ENCODE measurements around the gene IL10RB. TPM values are rescaled to one million over a fixed set of nuclear protein-coding genes. Genes with fewer than 3 reads are reported as not detected.
"Not testable (repeated sequence)": the region's sequence is repeated elsewhere in the genome, so short reads cannot be mapped to it uniquely, and the experiment has no call there.

Gene IL10RB
- polyA plus RNA-seq (2013, experiment 1 of 2; ENCODE audit: insufficient read length) = 19.6 TPM
- 23.5 TPM for polyA plus RNA-seq (2013, experiment 2 of 2; ENCODE audit: insufficient read length)

DNA sequence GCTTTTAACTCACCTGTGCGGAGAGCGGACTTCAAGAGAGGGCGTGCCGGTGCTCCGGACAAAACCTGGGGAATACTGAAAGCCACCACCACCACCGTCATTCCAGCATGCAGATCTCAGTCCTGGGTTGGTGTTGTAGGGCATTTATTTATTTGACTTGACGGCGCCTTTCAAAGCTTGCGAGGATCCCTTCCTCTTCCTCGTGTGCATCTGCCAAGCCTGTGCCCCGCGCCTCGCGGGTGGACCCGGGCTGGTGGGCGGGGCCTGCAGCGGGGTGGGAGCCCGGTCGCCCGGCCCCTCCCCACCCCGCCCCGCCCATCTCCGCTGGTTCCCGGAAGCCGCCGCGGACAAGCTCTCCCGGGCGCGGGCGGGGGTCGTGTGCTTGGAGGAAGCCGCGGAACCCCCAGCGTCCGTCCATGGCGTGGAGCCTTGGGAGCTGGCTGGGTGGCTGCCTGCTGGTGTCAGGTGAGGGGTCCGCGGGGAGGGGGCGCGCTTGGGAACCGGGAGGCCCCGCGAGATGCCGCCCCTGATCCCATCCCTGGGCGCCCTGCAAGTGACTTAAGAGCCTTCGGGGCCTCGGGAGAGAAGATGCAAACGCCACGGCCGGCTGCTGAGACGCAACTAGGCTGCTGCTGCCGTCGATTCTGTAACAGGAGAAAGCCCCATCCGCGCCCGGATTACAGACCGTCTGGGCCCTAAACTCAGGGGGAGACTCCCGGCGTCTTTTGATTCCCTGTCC lies at the start of gene IL10RB:
Gene IL10RB, plus strand, starts transcription at position 318 of the 739 bp plus-strand sequence. Its CDS starts 99 bp downstream, at position 417.
- DNase-seq = peak; percentile 60

DNA sequence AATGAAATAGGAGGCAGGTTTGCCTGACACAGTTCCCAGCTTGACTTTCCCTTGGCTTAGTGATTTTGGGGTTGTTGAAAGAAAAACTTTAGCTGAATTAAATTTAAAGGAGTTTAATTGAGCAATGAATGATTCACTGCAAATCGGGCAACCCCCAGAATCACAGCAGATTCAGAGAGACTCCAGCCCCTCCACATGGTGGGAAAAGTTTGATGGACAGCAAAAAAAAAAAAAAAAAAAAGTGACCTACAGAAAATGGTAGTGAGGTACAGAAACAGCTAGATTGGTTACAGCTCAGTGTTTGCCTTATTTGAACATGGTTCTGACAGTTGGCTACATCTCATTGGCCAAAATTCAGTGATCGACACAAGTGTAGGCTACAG lies 49.0 kb upstream of the IL10RB start:
- DNase-seq = no peak

DNA sequence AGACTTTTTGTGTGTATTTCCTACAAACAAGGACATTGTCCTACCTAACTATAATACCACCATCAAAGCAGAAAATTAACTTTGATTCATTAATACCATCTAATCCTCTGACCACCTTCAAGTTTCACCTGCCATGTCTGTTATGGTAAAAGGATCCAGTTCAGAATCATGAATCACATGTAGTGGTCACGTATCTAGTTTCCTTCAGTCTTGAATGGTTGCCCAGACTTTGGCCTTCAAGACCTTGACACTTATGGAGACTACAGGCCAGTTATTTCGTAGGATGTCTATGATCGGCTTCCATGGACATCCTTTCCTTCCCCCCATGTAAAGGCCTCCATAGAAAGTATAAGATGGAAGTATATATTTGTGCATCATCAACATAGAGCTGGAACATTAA lies 46.9 kb upstream of the IL10RB start:
- DNase-seq = no peak

DNA sequence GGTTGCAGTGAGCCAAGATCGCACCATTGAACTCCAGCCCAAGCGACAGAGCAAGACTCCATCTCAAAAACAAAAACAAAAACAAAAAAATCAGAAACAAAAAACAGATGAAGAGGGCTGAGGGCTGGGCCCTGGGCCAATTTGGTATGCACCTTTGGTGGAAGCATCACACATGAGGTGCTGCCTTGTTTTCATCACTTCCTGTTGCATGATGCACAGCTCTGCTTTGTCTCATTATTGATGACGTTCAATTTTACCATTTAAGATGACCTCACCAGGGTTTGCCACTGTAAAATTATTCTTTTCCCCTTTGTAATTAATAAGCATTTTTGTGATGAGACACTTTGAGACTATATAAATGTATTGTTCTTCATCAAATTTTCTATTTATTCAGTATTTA lies 46.2 kb upstream of the IL10RB start:
- DNase-seq = no peak

DNA sequence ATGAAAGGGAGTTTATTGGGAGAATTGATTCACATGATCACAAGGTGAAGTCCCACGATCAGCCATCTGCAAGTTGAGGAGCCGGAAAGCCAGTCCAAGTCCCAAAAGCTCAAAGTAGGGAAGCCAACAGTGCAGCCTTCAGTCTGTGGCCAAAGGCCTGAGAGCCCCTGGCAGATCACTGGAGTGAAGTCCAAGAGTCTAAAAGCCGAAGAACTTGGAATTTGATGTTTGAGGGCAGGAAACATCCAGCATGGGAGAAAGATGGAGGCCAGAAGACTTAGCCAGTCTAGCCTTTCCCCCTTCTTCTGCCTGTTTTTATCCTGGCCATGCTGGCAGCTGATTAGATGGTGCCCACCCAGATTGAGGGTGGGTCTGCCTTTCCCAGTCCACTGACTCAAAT lies 40.8 kb upstream of the IL10RB start:
- not testable (repeated sequence) for DNase-seq

DNA sequence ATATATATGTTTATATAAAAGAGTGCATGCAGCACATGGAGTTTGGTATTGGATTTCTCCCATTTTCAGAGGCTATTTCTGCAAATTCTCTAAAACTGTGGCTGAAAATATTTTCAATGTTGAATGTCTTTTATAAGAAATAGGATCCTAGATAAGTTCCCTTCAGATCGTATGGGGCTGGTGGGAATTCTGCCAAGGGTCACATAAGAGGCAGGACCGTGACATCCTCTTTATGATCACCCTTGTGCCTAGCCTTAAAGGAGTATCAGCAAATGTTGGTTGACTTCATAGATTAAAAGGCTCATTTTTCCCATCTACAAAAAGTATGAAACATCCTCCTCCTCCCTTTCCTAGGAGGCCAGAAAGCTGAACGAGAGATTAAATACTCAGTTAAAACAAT lies 37.7 kb upstream of the IL10RB start:
- DNase-seq = no peak

DNA sequence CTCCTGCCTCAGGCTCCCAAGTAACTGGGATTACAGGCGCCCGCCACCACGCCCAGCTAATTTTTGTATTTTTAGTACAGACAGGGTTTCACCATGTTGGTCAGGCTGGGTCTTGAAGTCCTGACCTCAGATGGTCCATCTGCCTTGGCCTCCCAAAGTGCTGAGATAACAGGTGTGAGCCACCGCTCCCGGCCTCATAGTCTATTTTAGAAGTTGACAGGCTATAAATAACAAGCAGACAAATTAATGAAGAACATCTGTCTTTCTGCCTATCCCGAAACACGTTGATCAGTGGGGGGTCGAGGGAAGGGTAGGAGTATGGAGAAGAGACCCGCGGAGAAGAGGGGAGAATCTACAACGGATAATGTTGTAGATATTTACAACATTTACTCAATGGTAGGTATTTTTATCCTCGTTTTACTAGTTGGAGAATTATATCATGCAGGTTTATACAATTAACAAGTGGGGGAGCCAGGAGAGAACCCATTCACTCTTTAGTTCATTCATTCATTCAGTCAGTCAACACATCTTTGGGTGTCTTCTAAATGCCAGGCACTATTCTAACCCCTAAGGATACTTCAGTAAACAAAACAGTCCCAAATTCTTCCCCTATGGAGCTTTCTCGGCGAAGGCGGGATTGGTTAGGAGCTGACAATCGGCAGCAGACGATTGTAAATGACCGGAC lies 36.9 kb upstream of the IL10RB start:
- DNase-seq = no peak

DNA sequence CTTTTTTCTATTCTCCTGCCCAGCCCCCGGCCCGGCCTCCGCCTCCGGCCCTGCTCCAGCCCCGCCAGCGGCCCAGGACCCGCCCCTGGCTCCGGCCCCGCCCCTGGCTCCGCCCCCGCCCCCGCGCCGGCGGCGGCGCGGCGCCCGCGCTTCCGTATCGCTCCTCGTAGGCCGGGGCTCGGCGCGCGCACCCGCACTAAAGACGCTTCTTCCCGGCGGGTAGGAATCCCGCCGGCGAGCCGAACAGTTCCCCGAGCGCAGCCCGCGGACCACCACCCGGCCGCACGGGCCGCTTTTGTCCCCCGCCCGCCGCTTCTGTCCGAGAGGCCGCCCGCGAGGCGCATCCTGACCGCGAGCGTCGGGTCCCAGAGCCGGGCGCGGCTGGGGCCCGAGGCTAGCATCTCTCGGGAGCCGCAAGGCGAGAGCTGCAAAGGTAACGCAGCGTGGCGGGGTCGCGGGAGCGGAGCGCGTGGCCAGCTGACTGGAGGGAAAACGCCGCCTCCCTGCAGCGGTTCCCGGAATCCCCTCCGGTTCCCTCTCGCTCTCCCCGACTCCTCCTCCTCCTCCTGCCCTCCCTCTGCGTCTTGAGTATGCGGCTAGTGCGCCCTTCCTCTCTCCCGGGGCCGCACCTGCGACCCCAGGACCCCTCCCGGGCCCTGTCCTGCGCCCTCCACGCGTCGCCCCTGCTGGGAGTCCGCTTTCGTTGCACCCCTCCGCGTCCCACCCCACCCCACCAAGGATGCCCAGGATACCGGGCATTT lies 36.2 kb upstream of the IL10RB start, which contains the start of gene IFNAR2:
Gene IFNAR2, plus strand, starts transcription at position 155 of the 761 bp plus-strand sequence. CDS start 11,985 bp downstream, outside the sequence.
- DNase-seq = peak; percentile 57

DNA sequence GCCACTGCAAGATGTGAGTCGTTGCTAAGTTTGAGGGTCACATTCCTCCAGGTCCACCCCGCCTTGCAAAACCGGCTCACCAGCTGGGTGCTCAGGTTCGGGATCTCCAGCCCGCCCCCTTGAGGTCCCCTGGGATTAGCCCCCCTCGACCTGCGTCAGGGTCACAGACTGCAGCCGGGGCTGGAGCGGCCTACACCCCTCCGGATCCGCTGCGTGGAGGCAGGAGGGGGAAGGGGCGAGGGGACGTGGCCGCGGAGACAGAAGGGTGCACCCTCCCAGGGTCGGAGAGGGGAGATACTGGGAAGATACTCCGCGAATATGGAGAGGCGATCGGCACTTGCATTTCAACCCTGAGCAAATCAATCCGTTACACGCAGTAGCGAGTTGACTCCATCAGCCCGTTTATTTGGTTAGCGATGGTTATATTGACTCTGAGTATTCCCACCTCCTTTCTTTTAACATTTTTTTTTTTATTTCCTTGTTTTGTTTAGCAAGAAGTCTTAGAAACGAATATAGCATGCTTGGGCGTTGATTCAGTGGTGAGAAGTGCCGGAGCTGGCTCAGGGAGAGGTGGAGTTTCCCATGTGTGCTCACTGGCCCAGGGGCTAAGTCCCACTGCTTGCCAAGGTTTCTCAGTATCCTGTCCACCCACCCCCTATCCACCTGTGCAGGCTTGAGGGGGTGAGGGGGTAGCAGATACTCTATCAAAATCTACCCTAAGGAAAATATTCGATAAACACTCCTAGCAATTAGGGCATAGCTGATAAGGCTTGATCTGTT lies 35.4 kb upstream of the IL10RB start:
- peak; percentile 40 for DNase-seq

DNA sequence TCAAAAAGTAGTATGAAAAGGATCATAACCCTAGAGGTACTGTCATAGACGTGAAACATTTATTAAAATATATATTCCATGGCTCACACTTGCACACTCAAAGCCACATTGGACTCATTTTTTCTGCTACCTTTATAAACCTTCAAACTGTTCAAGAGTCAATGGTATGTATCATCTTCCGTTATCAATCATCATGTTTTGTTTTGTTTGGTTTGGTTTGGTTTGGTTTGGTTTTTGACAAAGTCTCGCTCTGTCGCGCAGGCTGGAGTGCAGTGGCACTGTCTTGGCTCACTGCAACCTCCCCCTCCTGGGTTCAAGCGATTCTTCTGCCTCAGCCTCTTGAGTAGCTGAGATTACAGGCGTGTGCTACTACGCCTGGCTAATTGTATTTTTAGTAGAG lies 34.6 kb upstream of the IL10RB start:
- no peak for DNase-seq

DNA sequence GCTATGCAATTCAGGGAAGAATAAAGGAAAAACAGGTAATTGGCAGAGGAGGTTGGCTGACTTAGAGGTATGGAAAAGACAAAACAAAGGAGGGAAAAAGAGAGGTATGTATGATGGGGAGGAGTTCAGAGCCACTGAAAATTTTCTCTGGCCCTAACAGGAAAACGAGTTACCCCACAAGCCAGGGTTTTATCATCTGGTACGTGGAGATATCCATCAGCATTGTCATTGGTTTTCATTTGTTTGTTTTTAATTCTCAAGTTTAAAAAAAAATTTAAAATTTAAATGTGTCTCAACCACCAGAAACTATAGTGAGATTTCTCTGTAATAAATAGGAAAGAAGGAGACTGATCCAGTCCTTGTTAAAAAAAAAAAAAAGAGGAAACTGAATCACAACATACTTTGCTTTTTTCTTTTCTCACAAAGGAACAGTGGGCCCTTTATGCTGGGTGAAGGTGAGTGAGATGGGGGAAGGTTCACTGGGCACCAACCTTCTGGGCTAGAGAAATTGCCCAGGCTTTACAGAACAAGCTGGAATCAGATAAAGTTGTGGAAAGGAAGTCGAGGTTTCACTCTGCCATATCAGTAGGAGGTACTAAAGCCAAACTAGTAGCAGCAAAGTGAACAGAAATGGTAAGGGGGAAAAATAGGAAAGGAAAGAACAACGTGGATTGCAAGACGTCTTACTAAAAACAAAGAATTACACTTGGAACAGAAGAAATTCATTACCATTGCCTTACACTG lies 33.7 kb upstream of the IL10RB start:
- no peak for DNase-seq

DNA sequence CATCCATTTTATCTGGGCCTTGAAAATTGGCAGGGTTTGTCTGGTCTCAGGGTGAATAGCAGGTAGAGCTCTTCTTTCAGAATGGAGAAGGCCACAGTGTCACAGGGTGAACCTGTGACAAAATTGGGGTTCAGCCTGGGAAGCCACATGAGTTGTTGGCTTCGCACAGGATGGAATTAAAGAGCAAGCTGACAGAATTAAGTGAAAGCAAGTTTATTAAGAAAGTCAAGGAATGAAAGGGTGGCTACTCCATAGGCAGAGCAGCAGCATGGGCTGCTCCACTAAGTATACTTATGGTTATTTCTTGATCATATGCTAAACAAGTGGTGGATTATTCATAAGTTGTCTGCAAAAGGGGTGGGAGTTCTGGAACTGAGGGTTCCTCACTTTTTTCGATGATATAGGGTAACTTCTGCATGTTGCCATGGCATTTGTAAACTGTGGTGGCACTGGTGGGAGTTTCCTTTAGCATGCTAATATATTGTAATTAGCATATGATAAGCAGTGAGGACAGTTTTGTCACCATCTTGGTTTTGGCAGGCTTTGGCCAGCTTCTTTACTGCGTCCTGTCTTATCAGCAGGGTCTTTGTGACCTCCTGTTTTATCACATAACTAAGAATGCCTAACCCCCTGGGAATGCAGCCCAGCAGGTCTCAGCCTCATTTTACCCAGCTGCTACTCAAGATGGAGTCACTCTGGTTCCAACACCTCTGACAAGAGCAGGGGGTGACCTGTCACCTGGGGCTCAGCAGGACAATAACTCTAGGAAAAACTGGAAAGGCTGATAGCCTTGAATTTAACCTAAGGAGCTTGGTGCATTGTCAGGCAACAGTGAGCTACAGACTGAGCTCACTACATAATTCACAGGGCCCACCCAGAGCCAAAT lies 31.3 kb upstream of the IL10RB start:
- no peak for DNase-seq

DNA sequence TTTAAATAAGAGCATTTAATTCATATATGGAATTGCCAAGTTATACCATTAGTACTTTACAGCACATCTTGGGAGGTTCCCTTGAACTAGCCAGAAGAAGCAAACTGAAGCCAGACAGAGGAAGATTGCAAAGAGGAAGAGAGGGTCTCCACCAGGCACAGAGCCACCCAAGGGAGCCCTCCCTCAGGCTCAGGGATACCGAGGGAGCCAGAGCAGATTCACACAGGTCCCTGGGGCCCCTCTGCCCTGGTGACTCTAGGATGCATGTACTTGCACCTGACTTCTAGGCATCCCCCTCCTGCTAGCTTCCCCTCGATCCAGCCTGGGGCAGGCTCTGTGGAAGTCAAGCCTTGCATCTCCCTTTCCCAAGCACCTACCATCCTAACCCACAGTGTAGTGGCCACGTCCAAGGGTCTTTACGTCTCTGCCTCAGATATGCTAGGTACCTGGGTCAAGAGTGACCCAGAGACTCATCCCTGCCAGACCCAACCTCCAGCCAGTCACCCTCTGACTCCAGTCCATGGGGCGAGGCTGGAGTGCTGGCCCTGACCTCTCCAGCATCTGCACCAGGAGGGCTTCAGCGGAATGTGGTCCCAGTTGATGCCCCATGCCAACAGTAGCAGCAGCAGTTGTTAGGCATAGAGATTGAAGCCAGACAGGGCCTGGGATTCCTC lies 30.0 kb upstream of the IL10RB start:
- no peak for DNase-seq

DNA sequence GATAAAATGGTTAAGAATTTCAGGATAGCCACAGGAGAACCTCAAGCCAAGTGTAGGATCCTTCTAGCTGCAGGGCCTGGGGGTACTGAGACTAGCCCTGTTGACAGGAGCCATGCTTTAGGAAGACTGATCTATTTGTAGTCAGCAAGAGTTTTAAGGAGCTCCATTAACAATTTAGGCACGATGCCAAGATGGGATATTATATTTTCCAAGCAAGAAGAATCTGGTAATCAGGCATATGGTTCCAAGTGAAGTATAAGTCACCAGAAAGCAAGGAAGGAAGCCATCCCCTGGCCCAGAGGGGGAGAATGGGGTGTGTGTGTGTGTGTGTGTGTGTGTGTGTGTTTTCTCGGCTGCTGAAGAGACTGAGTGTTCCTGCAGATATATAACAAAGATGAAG lies 29.4 kb upstream of the IL10RB start:
- no peak for DNase-seq

DNA sequence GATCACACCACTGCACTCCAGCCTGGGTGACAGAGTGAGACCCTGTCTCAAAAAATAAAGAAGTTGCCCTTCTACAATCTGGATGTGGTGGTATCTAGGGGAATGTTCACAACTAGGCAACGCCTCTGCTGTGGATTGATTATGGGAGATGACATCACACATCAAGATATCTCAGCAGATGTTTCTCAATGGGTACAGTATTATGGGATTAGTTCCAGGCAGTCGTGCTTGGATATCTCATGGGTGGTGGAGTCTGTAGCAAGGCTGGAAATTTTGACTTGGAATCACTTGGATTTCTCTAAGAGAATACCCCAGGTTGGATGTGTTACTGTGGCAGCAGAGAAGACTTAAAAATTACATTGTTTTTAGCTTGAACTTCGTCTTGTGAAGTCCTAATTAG lies 28.7 kb upstream of the IL10RB start:
- DNase-seq = no peak

DNA sequence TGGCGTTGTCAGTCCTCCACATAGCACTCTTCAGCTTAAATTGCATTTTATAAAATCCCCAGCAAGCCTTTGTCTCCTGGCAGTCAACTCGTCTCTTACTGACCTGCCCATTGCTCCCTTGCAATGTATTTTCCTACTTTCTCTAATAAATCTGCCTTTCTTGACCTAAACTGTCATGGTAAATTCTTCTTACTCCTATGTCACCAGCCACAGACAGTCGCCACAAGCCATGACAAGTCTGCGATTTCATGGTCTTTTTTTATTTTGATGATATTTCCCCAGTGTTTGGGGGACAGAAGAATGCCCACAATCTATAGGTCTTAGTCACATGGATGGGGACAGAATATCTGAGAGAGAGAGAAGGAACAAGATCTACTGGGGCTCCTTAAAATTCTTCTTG lies 28.0 kb upstream of the IL10RB start:
- DNase-seq = no peak

DNA sequence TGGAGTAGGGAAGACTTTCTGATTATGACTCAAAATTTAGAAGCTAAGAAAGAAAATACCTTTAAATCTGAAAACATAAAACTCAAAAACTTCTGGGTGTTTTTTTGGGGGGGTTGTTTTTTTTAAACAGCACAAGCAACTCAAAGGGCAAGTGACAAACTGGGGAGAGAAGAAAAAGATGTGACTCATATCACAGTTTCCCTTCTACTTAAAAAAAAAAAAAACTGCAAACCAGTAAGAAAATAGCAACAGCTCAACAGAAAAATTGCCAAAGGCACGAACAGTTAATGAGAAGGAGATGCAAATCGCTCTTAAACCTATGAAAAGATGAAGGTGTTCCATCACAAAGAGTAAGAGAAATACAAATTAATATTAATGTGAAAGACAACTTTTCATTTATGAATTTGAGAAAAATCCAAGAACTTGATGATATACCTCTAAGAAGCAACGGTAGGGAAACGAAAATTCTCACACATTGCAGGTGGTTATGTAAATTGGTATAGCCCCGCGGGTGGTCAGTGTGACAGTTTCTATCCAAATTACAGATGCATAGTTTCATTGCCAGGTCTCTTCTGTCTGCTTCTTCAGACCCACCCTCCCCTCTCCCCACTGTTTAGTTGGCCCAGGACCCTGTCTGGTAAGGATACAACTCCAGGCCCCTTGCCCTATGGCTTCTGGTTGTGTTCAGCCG lies 27.5 kb upstream of the IL10RB start:
- no peak for DNase-seq

DNA sequence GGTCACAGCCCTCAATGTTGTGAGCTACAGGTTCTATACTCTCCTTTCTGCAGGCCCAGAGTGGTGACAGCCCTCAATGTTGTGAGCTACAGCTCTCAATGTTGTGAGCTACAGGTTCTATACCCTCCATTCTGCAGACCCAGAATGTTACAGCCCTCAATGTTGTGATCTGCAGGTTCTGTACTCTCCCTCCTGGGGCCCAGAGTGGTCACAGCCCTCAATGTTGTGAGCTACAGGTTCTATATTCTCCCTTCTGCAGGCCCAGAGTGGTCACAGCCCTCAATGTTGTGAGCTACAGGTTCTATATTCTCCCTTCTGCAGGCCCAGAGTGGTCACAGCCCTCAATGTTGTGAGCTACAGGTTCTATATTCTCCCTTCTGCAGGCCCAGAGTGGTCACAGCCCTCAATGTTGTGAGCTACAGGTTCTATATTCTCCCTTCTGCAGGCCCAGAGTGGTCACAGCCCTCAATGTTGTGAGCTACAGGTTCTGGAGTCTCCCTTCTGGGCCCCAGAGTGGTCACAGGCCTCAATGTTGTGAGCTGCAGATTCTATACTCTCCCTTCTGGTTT lies 26.5 kb upstream of the IL10RB start:
- not testable (repeated sequence) for DNase-seq

DNA sequence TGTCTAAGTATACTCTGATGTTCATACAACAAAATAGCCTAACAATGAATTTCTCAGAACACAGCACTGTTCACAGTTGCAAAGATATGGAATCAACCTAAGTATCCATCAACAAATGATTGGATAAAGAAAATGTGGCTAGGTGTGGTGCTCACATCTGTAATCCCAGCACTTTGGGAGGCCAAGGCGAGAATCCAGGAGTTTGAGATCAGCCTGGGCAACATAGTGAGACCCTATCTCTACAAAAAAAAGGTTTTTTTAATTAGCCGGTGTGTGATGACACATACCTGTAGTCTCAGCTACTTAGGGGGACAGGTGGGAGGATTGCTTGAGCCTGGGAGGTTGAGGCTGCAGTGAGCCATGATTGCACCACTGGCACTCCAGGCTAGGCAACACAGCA lies 25.8 kb upstream of the IL10RB start:
- DNase-seq = no peak

All from fibroblast of skin of scalp (primary cell).